ENCODE measurements around the gene SEMA3F. TPM values are rescaled to one million over a fixed set of nuclear protein-coding genes. Genes with fewer than 3 reads are reported as not detected.
A peak's percentile ranks its signal among the peaks of the same experiment; 100 is the strongest.

SEMA3F gene
- total and polyA plus RNA-seq, 2 experiments from 2014 or later = 13.9 to 15.5 TPM

- Histone ChIP-seq H4K20me1 (ENCODE audit: insufficient read depth, poor library complexity, severe bottlenecking) (no peaks in the 10 kb centered on the region), H3K4me1 (ENCODE audit: insufficient read depth) (peaks cover 14% of the 10 kb centered on the region), H3K4me3 (no peak overlapping the region), H3K79me2 (no peaks in the 10 kb centered on the region), H3K4me2 (no peak overlapping the region), H3K27ac (no peak overlapping the region), H3K36me3 (replicated peaks; ENCODE audit: insufficient read depth, low read depth) (no peaks in the 10 kb centered on the region), H3K27me3 (peaks cover 30% of the 10 kb centered on the region), H2AFZ (no peak overlapping the region), H3K9me3 (ENCODE audit: low read depth) (no peaks in the 10 kb centered on the region), H3K9me2 (replicated peaks; ENCODE audit: insufficient read depth) (no peaks in the 10 kb centered on the region)
- no peak for TF ChIP-seq EZH2 (IDR thresholded peaks at IDR 0.05; ENCODE audit: borderline replicate concordance)
- TF ChIP-seq EZH2phosphoT487 (IDR thresholded peaks at IDR 0.05; ENCODE audit: low read depth, severe bottlenecking, unreplicated experiment) = no peak
- TF ChIP-seq, protein P1, sequence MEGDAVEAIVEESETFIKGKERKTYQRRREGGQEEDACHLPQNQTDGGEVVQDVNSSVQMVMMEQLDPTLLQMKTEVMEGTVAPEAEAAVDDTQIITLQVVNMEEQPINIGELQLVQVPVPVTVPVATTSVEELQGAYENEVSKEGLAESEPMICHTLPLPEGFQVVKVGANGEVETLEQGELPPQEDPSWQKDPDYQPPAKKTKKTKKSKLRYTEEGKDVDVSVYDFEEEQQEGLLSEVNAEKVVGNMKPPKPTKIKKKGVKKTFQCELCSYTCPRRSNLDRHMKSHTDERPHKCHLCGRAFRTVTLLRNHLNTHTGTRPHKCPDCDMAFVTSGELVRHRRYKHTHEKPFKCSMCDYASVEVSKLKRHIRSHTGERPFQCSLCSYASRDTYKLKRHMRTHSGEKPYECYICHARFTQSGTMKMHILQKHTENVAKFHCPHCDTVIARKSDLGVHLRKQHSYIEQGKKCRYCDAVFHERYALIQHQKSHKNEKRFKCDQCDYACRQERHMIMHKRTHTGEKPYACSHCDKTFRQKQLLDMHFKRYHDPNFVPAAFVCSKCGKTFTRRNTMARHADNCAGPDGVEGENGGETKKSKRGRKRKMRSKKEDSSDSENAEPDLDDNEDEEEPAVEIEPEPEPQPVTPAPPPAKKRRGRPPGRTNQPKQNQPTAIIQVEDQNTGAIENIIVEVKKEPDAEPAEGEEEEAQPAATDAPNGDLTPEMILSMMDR (IDR thresholded peaks at IDR 0.05; ENCODE audit: poor library complexity) = no peak
- DNase-seq (ENCODE audit: low spot score) = no peak
- 95% methylated on average over 17 of the region's 17 CpGs for WGBS (ENCODE audit: low lambda C conversion rate, missing lambda C conversion rate)
Measured at GRCh38 chr3:50207359-50208042, 52.4 kb downstream of the SEMA3F start.

DNA sequence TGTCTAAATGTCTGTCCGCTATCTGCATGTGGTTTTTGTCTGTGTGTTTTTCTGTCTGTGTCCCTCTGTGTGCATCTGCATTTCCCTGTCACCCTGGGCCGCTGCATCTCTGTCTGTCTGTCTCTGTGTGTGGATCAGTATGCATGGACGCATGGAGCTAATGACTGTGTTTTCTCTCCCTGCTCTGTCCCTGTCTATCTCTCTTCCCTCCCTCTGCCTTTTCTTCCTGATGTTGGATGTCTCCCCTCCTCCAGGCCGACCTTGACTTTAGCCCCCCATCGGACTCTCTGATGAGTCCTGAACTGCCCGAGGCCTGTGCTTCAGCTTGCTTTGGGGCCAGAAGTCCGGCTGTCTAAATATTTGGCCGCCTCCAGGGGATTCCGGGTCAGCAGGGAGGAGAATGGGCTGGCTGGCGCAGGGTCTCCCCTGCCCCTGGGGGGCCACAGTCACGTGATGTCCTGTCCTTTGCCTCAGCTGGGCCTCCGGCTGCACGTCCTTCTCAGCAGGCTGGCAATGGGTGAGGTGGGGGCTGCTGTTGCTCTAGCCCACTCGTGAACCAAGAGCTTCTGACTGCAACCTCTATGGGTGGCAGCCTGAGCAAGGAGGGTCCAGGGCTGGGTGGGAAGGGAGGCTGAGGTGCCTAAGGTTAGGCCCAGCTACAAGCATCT lies 53.7 kb downstream of the SEMA3F start:
- H3K9me3 ChIP-seq (ENCODE audit: low read depth) = no peaks in the 10 kb centered on the region
- DNase-seq (ENCODE audit: low spot score) = no peak
- peaks cover 14% of the 10 kb centered on the region for H3K4me1 ChIP-seq (ENCODE audit: insufficient read depth)
- no peak overlapping the region for H2AFZ ChIP-seq
- WGBS (ENCODE audit: low lambda C conversion rate, missing lambda C conversion rate) = 67% methylated on average over 14 of the region's 14 CpGs
- TF ChIP-seq EZH2 (IDR thresholded peaks at IDR 0.05; ENCODE audit: borderline replicate concordance) (no peak), EZH2phosphoT487 (IDR thresholded peaks at IDR 0.05; ENCODE audit: low read depth, severe bottlenecking, unreplicated experiment) (no peak)
- TF ChIP-seq, protein P1 (IDR thresholded peaks at IDR 0.05; ENCODE audit: poor library complexity) = no peak
- H3K9me2 ChIP-seq (replicated peaks; ENCODE audit: insufficient read depth) = no peaks in the 10 kb centered on the region
- no peak overlapping the region for H3K4me3 ChIP-seq
- peaks cover 30% of the 10 kb centered on the region for H3K27me3 ChIP-seq
- H3K36me3 ChIP-seq (replicated peaks; ENCODE audit: insufficient read depth, low read depth) = no peaks in the 10 kb centered on the region
- no peaks in the 10 kb centered on the region for H3K79me2 ChIP-seq
- no peak overlapping the region for H3K4me2 ChIP-seq
- no peak overlapping the region for H3K27ac ChIP-seq
- no peaks in the 10 kb centered on the region for H4K20me1 ChIP-seq (ENCODE audit: insufficient read depth, poor library complexity, severe bottlenecking)

DNA sequence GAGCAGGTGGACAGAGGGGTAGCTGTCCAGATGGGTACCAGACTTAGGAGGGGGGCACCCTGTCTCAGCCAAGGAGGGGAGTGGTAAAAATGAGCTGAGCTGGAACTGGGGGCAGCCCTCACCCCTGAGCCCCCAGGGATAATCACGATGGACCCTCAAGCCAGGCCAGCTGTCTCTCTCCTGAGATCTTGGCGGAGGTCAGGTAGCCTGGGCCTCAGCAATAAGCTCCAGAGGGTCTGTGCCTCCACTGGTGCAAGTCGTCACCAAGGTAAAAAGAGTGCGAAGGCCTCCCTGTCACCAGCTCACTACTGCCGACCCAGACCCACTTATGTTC lies 55.0 kb downstream of the SEMA3F start:
- Histone ChIP-seq H3K27me3 (peaks cover 21% of the 10 kb centered on the region), H3K4me1 (ENCODE audit: insufficient read depth) (peaks cover 7% of the 10 kb centered on the region), H3K27ac (peak overlapping the region; percentile 31), H3K79me2 (no peaks in the 10 kb centered on the region), H2AFZ (no peak overlapping the region), H3K9me3 (ENCODE audit: low read depth) (no peaks in the 10 kb centered on the region), H4K20me1 (ENCODE audit: insufficient read depth, poor library complexity, severe bottlenecking) (no peaks in the 10 kb centered on the region), H3K9me2 (replicated peaks; ENCODE audit: insufficient read depth) (no peaks in the 10 kb centered on the region), H3K4me2 (no peak overlapping the region), H3K4me3 (no peak overlapping the region), H3K36me3 (replicated peaks; ENCODE audit: insufficient read depth, low read depth) (no peaks in the 10 kb centered on the region)
- WGBS (ENCODE audit: low lambda C conversion rate, missing lambda C conversion rate) = 79% methylated on average over 5 of the region's 5 CpGs
- no peak for DNase-seq (ENCODE audit: low spot score)
- TF ChIP-seq EZH2phosphoT487 (IDR thresholded peaks at IDR 0.05; ENCODE audit: low read depth, severe bottlenecking, unreplicated experiment) (no peak), EZH2 (IDR thresholded peaks at IDR 0.05; ENCODE audit: borderline replicate concordance) (no peak)
